ENCODE results near the gene MMP24OS. TPM values are rescaled to one million over a fixed set of nuclear protein-coding genes. Genes with fewer than 3 reads are reported as not detected.

Gene MMP24OS
- total and polyA plus RNA-seq, 2 of the 4 experiments (the other 2 are of a cell fraction), result 5.9 to 64.9 TPM

GRCh38 chr20:35292504-35293285 lies 14.8 kb upstream of the MMP24OS start:
- dilution Hi-C loops (cut with HindIII; ENCODE audit: low sequenced_read_pairs, unreplicated experiment) (no loop called here), intact Hi-C loops (cut with micrococcal nuclease) (no loop called here), in situ Hi-C loops (cut with MboI; ENCODE audit: low sequenced_read_pairs) (no loop called here)
- Histone ChIP-seq H3K23ac (ENCODE audit: low read depth, low read length) (no peak overlapping the region), H4K5ac (ENCODE audit: low read depth, low read length) (no peak overlapping the region), H3K14ac (replicated peaks; ENCODE audit: low read depth, low read length) (0 out of 2 replicates have a peak overlapping the region, but pooled peaks have one; percentile 4), H2AFZ (replicated peaks; ENCODE audit: low read length, poor library complexity) (peak overlapping the region; percentile 64), H3K79me1 (ENCODE audit: low read depth in 1 of 2, low read length in 2 of 2) (no peaks in the 10 kb centered on the region), H3K9me3 (ENCODE audit: control insufficient read depth, insufficient read depth, low read length) (no peaks in the 10 kb centered on the region), H3K4ac (ENCODE audit: low read depth, low read length) (no peak overlapping the region), H3K27ac (ENCODE audit: insufficient read depth, low read length) (no peak overlapping the region), H3K27me3 (ENCODE audit: control insufficient read depth, insufficient read depth, low read length) (peaks cover 2% of the 10 kb centered on the region), H2AK9ac (replicated peaks; ENCODE audit: low read depth, low read length, poor library complexity) (no peak overlapping the region), H3K18ac (ENCODE audit: low read depth, low read length) (no peak overlapping the region), H3K9me1 (ENCODE audit: insufficient read depth, low read length) (no peaks in the 10 kb centered on the region; the same call in 1 of the 2 replicates), H2BK5ac (ENCODE audit: low read depth, low read length, poor library complexity, severe bottlenecking) (no peak overlapping the region), H4K8ac (ENCODE audit: low read depth in 2 of 2, low read length in 2 of 2) (no peak overlapping the region), H3K4me3 (ENCODE audit: insufficient read depth, low read depth, low read length) (no peak overlapping the region), H3K9ac (ENCODE audit: low read depth, low read length) (no peak overlapping the region), H4K20me1 (ENCODE audit: insufficient read depth, low read length) (no peaks in the 10 kb centered on the region), H2BK120ac (ENCODE audit: low read depth, low read length) (no peak overlapping the region), H3K56ac (ENCODE audit: extremely low read depth, insufficient read depth, low read length) (no peak overlapping the region), H3K4me1 (ENCODE audit: control insufficient read depth, insufficient read depth, low read length) (peaks cover 1% of the 10 kb centered on the region; the same call in 1 of the 2 replicates), H2BK20ac (ENCODE audit: low read depth, low read length) (peak overlapping the region; percentile 5; the same call in 1 of the 2 replicates), H3K4me2 (ENCODE audit: low read depth, low read length) (no peak overlapping the region), H4K91ac (ENCODE audit: insufficient read depth, low read depth, low read length) (0 out of 2 replicates have a peak overlapping the region, but pooled peaks have one; percentile 6), H2BK15ac (ENCODE audit: low read depth, low read length) (peak overlapping the region; percentile 26; the same call in 1 of the 3 replicates), H3K36me3 (ENCODE audit: control insufficient read depth, insufficient read depth, low read length) (no peaks in the 10 kb centered on the region), H2AK5ac (ENCODE audit: low read depth, low read length) (no peak overlapping the region)
- TF ChIP-seq POLR2A (IDR thresholded peaks at IDR 0.05; ENCODE audit: low read depth, low read length), result no peak
- TF ChIP-seq CEBPB (IDR thresholded peaks at IDR 0.05; ENCODE audit: low read depth, low read length), result no peak
- no peak for TF ChIP-seq RAD21 (IDR thresholded peaks at IDR 0.05; ENCODE audit: low read length)
- no peak for TF ChIP-seq RCOR1 (IDR thresholded peaks at IDR 0.05; ENCODE audit: insufficient replicate concordance, low read length)
- TF ChIP-seq MAFK (IDR thresholded peaks at IDR 0.05; ENCODE audit: low read depth, low read length), result no peak
- ATAC-seq (ENCODE audit: low read depth), result no peak
- no TSS peak for BruUV-seq (replicated peaks)
- no peak for DNase-seq
- CTCF ChIA-PET, result interaction anchor here (0.6 kb wide), 1 partner anchor 428 kb away, joined by 4 read pairs; no protein-coding TSS in a partner anchor
- POLR2A ChIA-PET (ENCODE audit: unreplicated experiment), result no interaction called here
- WGBS, 2 experiments (ENCODE audit: extremely low coverage in 2 of 2, insufficient read length in 1 of 2), result 63% methylated on average over 2 of the region's 23 CpGs; no CpG with 5 or more reads in 1 of the 2 experiments
